ENCODE results near the gene SPATA24. TPM values are rescaled to one million over a fixed set of nuclear protein-coding genes. Genes with fewer than 3 reads are reported as not detected.
"Not testable (repeated sequence)": the region's sequence is repeated elsewhere in the genome, so short reads cannot be mapped to it uniquely, and the experiment has no call there.

The SPATA24 gene
- 11.3 TPM for polyA plus RNA-seq
- long read RNA-seq, donor 1: 0 reads
- long read RNA-seq, donor 2, partial matches to known transcripts: 0 of 4 reads
- long read RNA-seq, donor 2, other reads (novel, unspliced or antisense): 0 of 4 reads
- long read RNA-seq, donor 3, transcript SPATA24-203 (4 exons, 646 nt): major isoform, 5 of 6 reads
- long read RNA-seq, donor 3, partial matches to known transcripts: 0 of 6 reads
- long read RNA-seq, donor 3, other reads (novel, unspliced or antisense): 0 of 6 reads
- long read RNA-seq, donor 4, partial matches to known transcripts: 0 of 1 reads
- long read RNA-seq, donor 4, other reads (novel, unspliced or antisense): 0 of 1 reads
- long read RNA-seq, donor 5, partial matches to known transcripts: 0 of 2 reads
- long read RNA-seq, donor 5, other reads (novel, unspliced or antisense): 0 of 2 reads
- long read RNA-seq, donor 6, partial matches to known transcripts: 0 of 2 reads
- long read RNA-seq, donor 6, other reads (novel, unspliced or antisense): 0 of 2 reads
- long read RNA-seq, donor 7, partial matches to known transcripts: 0 of 1 reads
- long read RNA-seq, donor 7, other reads (novel, unspliced or antisense): 0 of 1 reads
- long read RNA-seq, donor 8, transcript SPATA24-203 (4 exons, 646 nt): major isoform, 6 of 8 reads
- long read RNA-seq, donor 8, partial matches to known transcripts: 0 of 8 reads
- long read RNA-seq, donor 8, other reads (novel, unspliced or antisense): 0 of 8 reads
- long read RNA-seq, donor 9, partial matches to known transcripts: 0 of 6 reads
- long read RNA-seq, donor 9, other reads (novel, unspliced or antisense): 0 of 6 reads
- long read RNA-seq, donor 10, transcript SPATA24-203 (4 exons, 646 nt): major isoform, 5 of 6 reads
- long read RNA-seq, donor 10, partial matches to known transcripts: 0 of 6 reads
- long read RNA-seq, donor 10, other reads (novel, unspliced or antisense): 0 of 6 reads
- long read RNA-seq, donor 11, partial matches to known transcripts: 0 of 5 reads
- long read RNA-seq, donor 11, other reads (novel, unspliced or antisense): 0 of 5 reads

- WGBS (ENCODE audit: insufficient coverage, low lambda C conversion rate): no CpG with 5 or more reads among the region's 41 CpGs
- DNase-seq: peak; percentile 97 to 99
- peaks cover 12% of the 10 kb centered on the region for H3K4me1 ChIP-seq (ENCODE audit: control insufficient read depth, insufficient read depth, low read length)
Observed at GRCh38 chr5:139403787-139404483, at the start of gene SPATA24. Gene SPATA24, minus strand, starts transcription at chr5:139404089. Its CDS starts 29 bp downstream, at chr5:139404060.

GRCh38 chr5:139451878-139452660, 48.2 kb upstream of the SPATA24 start:
- DNase-seq: no peak
- no peaks in the 10 kb centered on the region for H3K36me3 ChIP-seq (ENCODE audit: control insufficient read depth, insufficient read depth, low read length)
- no peak overlapping the region for H3K4me3 ChIP-seq (ENCODE audit: low read length)
- no peak overlapping the region for H3K27ac ChIP-seq (ENCODE audit: low read length)
- H3K9me3 ChIP-seq (ENCODE audit: control insufficient read depth, low read depth, low read length): peaks cover 9% of the 10 kb centered on the region
- no peaks in the 10 kb centered on the region for H3K4me1 ChIP-seq (ENCODE audit: control insufficient read depth, insufficient read depth, low read length)
- no CpG with 5 or more reads among the region's 3 CpGs for WGBS (ENCODE audit: insufficient coverage, low lambda C conversion rate)
- H3K27me3 ChIP-seq (ENCODE audit: control insufficient read depth, insufficient read depth, low read length): no peaks in the 10 kb centered on the region

More at GRCh38 chr5:139403787-139404483, at the start of gene SPATA24:
- no peaks in the 10 kb centered on the region for H3K27me3 ChIP-seq (ENCODE audit: control insufficient read depth, insufficient read depth, low read length)
- H3K36me3 ChIP-seq (ENCODE audit: control insufficient read depth, insufficient read depth, low read length): peaks cover 2% of the 10 kb centered on the region
- H3K9me3 ChIP-seq (ENCODE audit: control insufficient read depth, low read depth, low read length): no peaks in the 10 kb centered on the region
- peak within 1 kb of the TSS; percentile 61 for H3K4me3 ChIP-seq (ENCODE audit: low read length)
- peak within 1 kb of the TSS; percentile 87 for H3K27ac ChIP-seq (ENCODE audit: low read length)

GRCh38 chr5:139451176-139451575, 47.3 kb upstream of the SPATA24 start:
- no peak overlapping the region for H3K4me3 ChIP-seq (ENCODE audit: low read length)
- no CpG with 5 or more reads among the region's 2 CpGs for WGBS (ENCODE audit: insufficient coverage, low lambda C conversion rate)
- H3K4me1 ChIP-seq (ENCODE audit: control insufficient read depth, insufficient read depth, low read length): no peaks in the 10 kb centered on the region
- DNase-seq: no peak
- H3K27ac ChIP-seq (ENCODE audit: low read length): no peak overlapping the region
- H3K36me3 ChIP-seq (ENCODE audit: control insufficient read depth, insufficient read depth, low read length): no peaks in the 10 kb centered on the region
- no peaks in the 10 kb centered on the region for H3K27me3 ChIP-seq (ENCODE audit: control insufficient read depth, insufficient read depth, low read length)
- H3K9me3 ChIP-seq (ENCODE audit: control insufficient read depth, low read depth, low read length): peaks cover 9% of the 10 kb centered on the region

- Histone ChIP-seq H3K4me3 (ENCODE audit: low read length) (no peak overlapping the region), H3K27ac (ENCODE audit: low read length) (no peak overlapping the region), H3K9me3 (ENCODE audit: control insufficient read depth, low read depth, low read length) (peaks cover 3% of the 10 kb centered on the region), H3K27me3 (ENCODE audit: control insufficient read depth, insufficient read depth, low read length) (peaks cover 2% of the 10 kb centered on the region), H3K36me3 (ENCODE audit: control insufficient read depth, insufficient read depth, low read length) (no peaks in the 10 kb centered on the region), H3K4me1 (ENCODE audit: control insufficient read depth, insufficient read depth, low read length) (no peaks in the 10 kb centered on the region)
- DNase-seq: no peak
- WGBS (ENCODE audit: insufficient coverage, low lambda C conversion rate): no CpG with 5 or more reads among the region's 5 CpGs
Observed at GRCh38 chr5:139446956-139447779, 43.3 kb upstream of the SPATA24 start.

- H3K36me3 ChIP-seq (ENCODE audit: control insufficient read depth, insufficient read depth, low read length): no peaks in the 10 kb centered on the region
- H3K9me3 ChIP-seq (ENCODE audit: control insufficient read depth, low read depth, low read length): no peaks in the 10 kb centered on the region
- WGBS (ENCODE audit: insufficient coverage, low lambda C conversion rate): no CpG with 5 or more reads among the region's 7 CpGs
- DNase-seq: peak in 1 of 2 donors; percentile 19
- H3K27ac ChIP-seq (ENCODE audit: low read length): no peak overlapping the region
- peaks cover 2% of the 10 kb centered on the region for H3K27me3 ChIP-seq (ENCODE audit: control insufficient read depth, insufficient read depth, low read length)
- H3K4me3 ChIP-seq (ENCODE audit: low read length): no peak overlapping the region
- H3K4me1 ChIP-seq (ENCODE audit: control insufficient read depth, insufficient read depth, low read length): no peaks in the 10 kb centered on the region
Observed at GRCh38 chr5:139445325-139446170, 41.7 kb upstream of the SPATA24 start.

GRCh38 chr5:139443831-139444453, 40.1 kb upstream of the SPATA24 start:
- no peaks in the 10 kb centered on the region for H3K36me3 ChIP-seq (ENCODE audit: control insufficient read depth, insufficient read depth, low read length)
- no peaks in the 10 kb centered on the region for H3K9me3 ChIP-seq (ENCODE audit: control insufficient read depth, low read depth, low read length)
- H3K4me3 ChIP-seq (ENCODE audit: low read length): no peak overlapping the region
- WGBS (ENCODE audit: insufficient coverage, low lambda C conversion rate): no CpG with 5 or more reads among the region's 4 CpGs
- no peak overlapping the region for H3K27ac ChIP-seq (ENCODE audit: low read length)
- no peak for DNase-seq
- H3K4me1 ChIP-seq (ENCODE audit: control insufficient read depth, insufficient read depth, low read length): peaks cover 5% of the 10 kb centered on the region
- peaks cover 2% of the 10 kb centered on the region for H3K27me3 ChIP-seq (ENCODE audit: control insufficient read depth, insufficient read depth, low read length)

- H3K9me3 ChIP-seq (ENCODE audit: control insufficient read depth, low read depth, low read length); H3K27ac ChIP-seq (ENCODE audit: low read length); H3K4me3 ChIP-seq (ENCODE audit: low read length); H3K27me3 ChIP-seq (ENCODE audit: control insufficient read depth, insufficient read depth, low read length); H3K36me3 ChIP-seq (ENCODE audit: control insufficient read depth, insufficient read depth, low read length); DNase-seq: not testable (repeated sequence)
- WGBS (ENCODE audit: insufficient coverage, low lambda C conversion rate): no CpG with 5 or more reads among the region's 17 CpGs
- H3K4me1 ChIP-seq (ENCODE audit: control insufficient read depth, insufficient read depth, low read length): peaks cover 13% of the 10 kb centered on the region
Observed at GRCh38 chr5:139440416-139440815, 36.5 kb upstream of the SPATA24 start.
